Panc1 (cell line): ENCODE data around the gene NPHP4. TPM values are rescaled to one million over a fixed set of nuclear protein-coding genes. Genes with fewer than 3 reads are reported as not detected.

Source experiments
- ATAC-seq: fragments of 200-7000 bp; cut with Tn5 transposase; 2 replicates; pipeline ENCODE4 v1.9.1; 2020; ENCODE audit warnings: mild to moderate bottlenecking, moderate library complexity
- BruUV-seq: library from RNA; stranded (reverse); fragments of 400-500 nt; replicated peaks from 2 replicates; lab custom pipeline; 2021; lab: Mats Ljungman, UMichigan
- CTCF ChIA-PET: fragments of 300-600 bp; sonication (Branson Sonifier 250); formaldehyde crosslinking; loops from one replicate; lab custom pipeline; 2022; ENCODE audit warnings: antibody characterized with exemption; lab: Charles Lee
- POLR2A ChIA-PET: fragments of 300-600 bp; sonication (Branson Sonifier 250); formaldehyde crosslinking; loops from one replicate; lab custom pipeline; 2022; ENCODE audit warnings: antibody characterized with exemption; lab: Charles Lee
- DNase-seq: peaks from one replicate; pipeline ENCODE4 v3.0.0-alpha.2; 2010; ENCODE audit warnings: low read depth, low spot score
- H3K27ac ChIP-seq: 2 replicates; pipeline ENCODE4 v1.5.1; 2011; ENCODE audit warnings: mild to moderate bottlenecking, low read length, inconsistent platforms
- H3K27me3 ChIP-seq: fragments of 200-500 bp; sonication (Bioruptor generic); 2 replicates; pipeline ENCODE4 v1.6.0; 2014; ENCODE audit warnings: low read length, inconsistent platforms; ENCODE audit not compliant: control insufficient read depth, insufficient read depth
- H3K36me3 ChIP-seq: fragments of 200-500 bp; sonication (Bioruptor generic); 2 replicates; pipeline ENCODE4 v1.5.1; 2014; ENCODE audit warnings: inconsistent platforms, mild to moderate bottlenecking, low read length, moderate library complexity; ENCODE audit not compliant: control insufficient read depth, insufficient read depth
- H3K4me1 ChIP-seq: 2 replicates; pipeline ENCODE4 v1.5.1; 2011; ENCODE audit warnings: inconsistent platforms, mild to moderate bottlenecking, low read length, moderate library complexity; ENCODE audit not compliant: control insufficient read depth, insufficient read depth
- H3K4me3 ChIP-seq, 2 experiments: 2 replicates each; pipeline ENCODE4 v1.5.1; 2011 to 2012; ENCODE audit warnings: low read depth in 2 of 2, low read length in 2 of 2, mild to moderate bottlenecking in 2 of 2, inconsistent platforms in 1 of 2, moderate library complexity in 1 of 2
- H3K9me3 ChIP-seq: fragments of 200-500 bp; sonication (Bioruptor generic); 2 replicates; pipeline ENCODE4 v1.5.1; 2014; ENCODE audit warnings: low read depth, mild to moderate bottlenecking, inconsistent platforms, low read length, moderate library complexity; ENCODE audit not compliant: control insufficient read depth, insufficient read depth
- POLR2AphosphoS5 ChIP-seq: IDR thresholded peaks from 2 replicates; pipeline ENCODE4 v1.6.1; 2012; ENCODE audit warnings: mild to moderate bottlenecking, low read depth, low read length, moderate library complexity
- SIN3A ChIP-seq: IDR thresholded peaks from 2 replicates; pipeline ENCODE4 v1.6.1; 2012; ENCODE audit warnings: low read depth, mild to moderate bottlenecking, low read length, moderate library complexity, borderline replicate concordance; ENCODE audit not compliant: insufficient read depth
- TCF7L2 ChIP-seq: IDR thresholded peaks from 2 replicates; pipeline ENCODE4 v1.6.1; 2011; ENCODE audit warnings: mild to moderate bottlenecking, low read depth, low read length, inconsistent platforms
- in situ Hi-C: cut with HindIII; loops from 2 replicates; pipeline ENCODE4 v1.10.0; 2016; ENCODE audit warnings: low sequenced_read_pairs, low pct_unique_long_range_greater_than_20kb
- intact Hi-C: fragments of 100-400 bp; cut with micrococcal nuclease; formaldehyde crosslinking; loops from one replicate; pipeline ENCODE4 v1.10.0; 2022; ENCODE audit not compliant: unreplicated experiment
- total RNA-seq: library from RNA; stranded (reverse); gene quantifications from one replicate; pipeline ENCODE4 v1.2.1, GENCODE V29; 2021; ENCODE audit not compliant: unreplicated experiment
- TF ChIP-seq, protein P1 (sequence below), 2 experiments: IDR thresholded peaks; 2 replicates each; pipeline ENCODE4 v1.6.1; 2011 to 2012; ENCODE audit warnings: low read depth in 2 of 2, control low read depth in 1 of 2, low read length in 1 of 2, mild to moderate bottlenecking in 1 of 2, moderate library complexity in 1 of 2; ENCODE audit not compliant: insufficient read depth in 1 of 2
- TF ChIP-seq, protein P2 (sequence below): fragments of 450-650 bp; IDR thresholded peaks from 2 replicates; pipeline ENCODE4 v1.5.1; 2017; ENCODE audit warnings: mild to moderate bottlenecking

The NPHP4 gene
- total RNA-seq, 1 experiment from 2014 or later, result 20.1 TPM

- intact Hi-C loops, result no loop called here
- H3K27me3 ChIP-seq, result peaks cover 6% of the 10 kb centered on the region
- no peaks in the 10 kb centered on the region for H3K36me3 ChIP-seq
- ATAC-seq, result no peak
- H3K4me3 ChIP-seq, result no peak overlapping the region
- H3K9me3 ChIP-seq, result no peaks in the 10 kb centered on the region
- TF ChIP-seq, protein P1, sequence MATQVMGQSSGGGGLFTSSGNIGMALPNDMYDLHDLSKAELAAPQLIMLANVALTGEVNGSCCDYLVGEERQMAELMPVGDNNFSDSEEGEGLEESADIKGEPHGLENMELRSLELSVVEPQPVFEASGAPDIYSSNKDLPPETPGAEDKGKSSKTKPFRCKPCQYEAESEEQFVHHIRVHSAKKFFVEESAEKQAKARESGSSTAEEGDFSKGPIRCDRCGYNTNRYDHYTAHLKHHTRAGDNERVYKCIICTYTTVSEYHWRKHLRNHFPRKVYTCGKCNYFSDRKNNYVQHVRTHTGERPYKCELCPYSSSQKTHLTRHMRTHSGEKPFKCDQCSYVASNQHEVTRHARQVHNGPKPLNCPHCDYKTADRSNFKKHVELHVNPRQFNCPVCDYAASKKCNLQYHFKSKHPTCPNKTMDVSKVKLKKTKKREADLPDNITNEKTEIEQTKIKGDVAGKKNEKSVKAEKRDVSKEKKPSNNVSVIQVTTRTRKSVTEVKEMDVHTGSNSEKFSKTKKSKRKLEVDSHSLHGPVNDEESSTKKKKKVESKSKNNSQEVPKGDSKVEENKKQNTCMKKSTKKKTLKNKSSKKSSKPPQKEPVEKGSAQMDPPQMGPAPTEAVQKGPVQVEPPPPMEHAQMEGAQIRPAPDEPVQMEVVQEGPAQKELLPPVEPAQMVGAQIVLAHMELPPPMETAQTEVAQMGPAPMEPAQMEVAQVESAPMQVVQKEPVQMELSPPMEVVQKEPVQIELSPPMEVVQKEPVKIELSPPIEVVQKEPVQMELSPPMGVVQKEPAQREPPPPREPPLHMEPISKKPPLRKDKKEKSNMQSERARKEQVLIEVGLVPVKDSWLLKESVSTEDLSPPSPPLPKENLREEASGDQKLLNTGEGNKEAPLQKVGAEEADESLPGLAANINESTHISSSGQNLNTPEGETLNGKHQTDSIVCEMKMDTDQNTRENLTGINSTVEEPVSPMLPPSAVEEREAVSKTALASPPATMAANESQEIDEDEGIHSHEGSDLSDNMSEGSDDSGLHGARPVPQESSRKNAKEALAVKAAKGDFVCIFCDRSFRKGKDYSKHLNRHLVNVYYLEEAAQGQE (IDR thresholded peaks at IDR 0.05; ENCODE audit: insufficient read depth in 1 of 2, low read depth in 2 of 2, low read length in 1 of 2), result no peak
- TF ChIP-seq, protein P2, sequence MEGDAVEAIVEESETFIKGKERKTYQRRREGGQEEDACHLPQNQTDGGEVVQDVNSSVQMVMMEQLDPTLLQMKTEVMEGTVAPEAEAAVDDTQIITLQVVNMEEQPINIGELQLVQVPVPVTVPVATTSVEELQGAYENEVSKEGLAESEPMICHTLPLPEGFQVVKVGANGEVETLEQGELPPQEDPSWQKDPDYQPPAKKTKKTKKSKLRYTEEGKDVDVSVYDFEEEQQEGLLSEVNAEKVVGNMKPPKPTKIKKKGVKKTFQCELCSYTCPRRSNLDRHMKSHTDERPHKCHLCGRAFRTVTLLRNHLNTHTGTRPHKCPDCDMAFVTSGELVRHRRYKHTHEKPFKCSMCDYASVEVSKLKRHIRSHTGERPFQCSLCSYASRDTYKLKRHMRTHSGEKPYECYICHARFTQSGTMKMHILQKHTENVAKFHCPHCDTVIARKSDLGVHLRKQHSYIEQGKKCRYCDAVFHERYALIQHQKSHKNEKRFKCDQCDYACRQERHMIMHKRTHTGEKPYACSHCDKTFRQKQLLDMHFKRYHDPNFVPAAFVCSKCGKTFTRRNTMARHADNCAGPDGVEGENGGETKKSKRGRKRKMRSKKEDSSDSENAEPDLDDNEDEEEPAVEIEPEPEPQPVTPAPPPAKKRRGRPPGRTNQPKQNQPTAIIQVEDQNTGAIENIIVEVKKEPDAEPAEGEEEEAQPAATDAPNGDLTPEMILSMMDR, result no peak
- TF ChIP-seq TCF7L2 (no peak), SIN3A (no peak), POLR2AphosphoS5 (no peak)
- H3K27ac ChIP-seq, result no peak overlapping the region
- in situ Hi-C loops, result no loop called here
- ChIA-PET CTCF (no interaction called here), POLR2A (no interaction called here)
- no peaks in the 10 kb centered on the region for H3K4me1 ChIP-seq
- BruUV-seq, result no TSS peak
- DNase-seq, result no peak
These were observed 173.5 kb downstream of the NPHP4 start for GRCh38 chr1:5818755-5819154.

DNA sequence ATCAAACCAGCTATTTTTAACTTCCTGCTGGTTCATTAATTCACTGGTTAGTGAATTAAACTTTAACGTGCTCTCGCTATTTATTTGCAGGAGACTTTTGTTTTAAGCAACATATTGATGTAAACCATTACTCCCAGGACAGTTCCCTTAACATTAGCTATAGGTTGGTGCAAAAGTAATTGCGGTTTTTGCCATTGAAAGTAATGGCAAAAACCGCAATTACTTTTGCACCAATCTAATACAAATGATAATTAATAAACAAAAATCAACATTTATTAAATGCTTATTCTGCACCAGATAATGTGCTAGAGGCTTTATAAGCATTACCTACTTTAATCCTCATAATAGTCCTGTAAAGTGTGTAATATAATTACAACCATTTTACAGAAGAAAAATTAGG, 176.5 kb downstream of the NPHP4 start:
- Histone ChIP-seq H3K36me3 (no peaks in the 10 kb centered on the region), H3K4me3 (no peak overlapping the region), H3K27me3 (peaks cover 10% of the 10 kb centered on the region), H3K4me1 (no peaks in the 10 kb centered on the region), H3K27ac (no peak overlapping the region), H3K9me3 (no peaks in the 10 kb centered on the region)
- CTCF ChIA-PET, result interaction anchor here (0.7 kb wide), 1 partner anchor 13 kb away, joined by 4 read pairs; no protein-coding TSS in a partner anchor
- intact Hi-C loops (no loop called here), in situ Hi-C loops (no loop called here)
- POLR2A ChIA-PET, result interaction anchor here (0.6 kb wide), 1 partner anchor 41 kb away, joined by 4 read pairs; no protein-coding TSS in a partner anchor
- no TSS peak for BruUV-seq
- TF ChIP-seq SIN3A, result no peak
- TF ChIP-seq, protein P2, result no peak
- TF ChIP-seq TCF7L2, result no peak
- TF ChIP-seq POLR2AphosphoS5, result no peak
- TF ChIP-seq, protein P1 (IDR thresholded peaks at IDR 0.05; ENCODE audit: insufficient read depth in 1 of 2, low read depth in 2 of 2, low read length in 1 of 2), result no peak
- DNase-seq (no peak), ATAC-seq (no peak)
